ENCODE measurements around the gene KLHL8. TPM values are rescaled to one million over a fixed set of nuclear protein-coding genes. Genes with fewer than 3 reads are reported as not detected.

The KLHL8 gene
- total and polyA plus RNA-seq, 2 donors (not counting 3 experiments of a cell fraction or from before 2014, with no cell fraction given), result 1.7 to 9.0 TPM

GRCh38 chr4:87258677-87259076, 38.3 kb upstream of the KLHL8 start:
- no peaks in the 10 kb centered on the region for H3K36me3 ChIP-seq (ENCODE audit: control insufficient read depth in 2 of 2, extremely low read depth in 1 of 2, insufficient read depth in 2 of 2, low read length in 2 of 2)
- no peak overlapping the region for H3K4me3 ChIP-seq (replicated peaks in 1 of 3; ENCODE audit: insufficient read depth in 1 of 3, low read depth in 1 of 3, low read length in 3 of 3)
- CTCF ChIA-PET, result no interaction called here
- no peak overlapping the region for H3K4me2 ChIP-seq (ENCODE audit: insufficient read depth, low read length)
- H3K27me3 ChIP-seq (ENCODE audit: control insufficient read depth in 2 of 2, insufficient read depth in 2 of 2, low read length in 2 of 2), result peaks cover 0 to 2% of the 10 kb centered on the region in 2 experiments
- FAIRE-seq, result no peak
- no peak overlapping the region for H3K27ac ChIP-seq (ENCODE audit: insufficient read depth, low read depth, low read length)
- no peak for TF ChIP-seq JUN (IDR thresholded peaks at IDR 0.05; ENCODE audit: borderline replicate concordance, insufficient read depth, insufficient read length, low read depth)
- no peak for TF ChIP-seq EZH2 (IDR thresholded peaks at IDR 0.05; ENCODE audit: borderline replicate concordance, low read depth, low read length, severe bottlenecking)
- no peak for TF ChIP-seq FOS (IDR thresholded peaks at IDR 0.05; ENCODE audit: borderline replicate concordance, insufficient read depth, low read length)
- no peak for TF ChIP-seq MYC (IDR thresholded peaks at IDR 0.05; ENCODE audit: low read depth, low read length)
- no peak for TF ChIP-seq POLR2A (IDR thresholded peaks at IDR 0.05; ENCODE audit: low read depth, low read length)
- no peak for TF ChIP-seq CTCF (IDR thresholded peaks at IDR 0.05; ENCODE audit: extremely low read depth in 1 of 2, insufficient read depth in 1 of 2, low read depth in 1 of 2, low read length in 2 of 2)
- no peak for TF ChIP-seq GATA2 (IDR thresholded peaks at IDR 0.05; ENCODE audit: insufficient read depth, insufficient read length, low read depth, low read length)
- no peak for TF ChIP-seq MAX (IDR thresholded peaks at IDR 0.05; ENCODE audit: insufficient read depth, insufficient read length)
- no peak for TF ChIP-seq POLR2AphosphoS5 (IDR thresholded peaks at IDR 0.05; ENCODE audit: insufficient read depth, low read depth, low read length)
- POLR2A ChIA-PET, result no interaction called here
- no TSS peak for BruUV-seq (replicated peaks)
- no peak overlapping the region for H3K9ac ChIP-seq (replicated peaks; ENCODE audit: extremely low read depth, insufficient read depth, low read length)
- H3K4me1 ChIP-seq (ENCODE audit: control insufficient read depth, extremely low read depth, insufficient read depth, low read length), result no peaks in the 10 kb centered on the region
- H3K79me2 ChIP-seq (ENCODE audit: control insufficient read depth, insufficient read depth, low read length), result no peaks in the 10 kb centered on the region
- dilution Hi-C loops (cut with MboI; ENCODE audit: extremely low pct_ligation_motif_present, low sequenced_read_pairs) (no loop called here), intact Hi-C loops (cut with micrococcal nuclease) (no loop called here)
- no peak overlapping the region for H2AFZ ChIP-seq (ENCODE audit: low read depth, low read length)
- no peak for DNase-seq (ENCODE audit: low read depth, low spot score)
- no peaks in the 10 kb centered on the region for H3K9me3 ChIP-seq (replicated peaks; ENCODE audit: control insufficient read depth, insufficient read depth, low read length)
- no peaks in the 10 kb centered on the region for H4K20me1 ChIP-seq (replicated peaks; ENCODE audit: control insufficient read depth, extremely low read depth, insufficient read depth, low read length)
- no peaks in the 10 kb centered on the region for H3K9me1 ChIP-seq (replicated peaks; ENCODE audit: control insufficient read depth, extremely low read depth, insufficient read depth, low read length)
